KOPT-K1 (cell line): Measurements from ENCODE around the gene ITPRIP.

ENCODE experiments used
- H3K27ac ChIP-seq: fragments of 200-600 bp; sonication (generic); 2 replicates; pipeline ENCODE4 v1.5.1; 2016; ENCODE audit warnings: antibody characterized with exemption, mild to moderate bottlenecking, low read depth, low read length; ENCODE audit not compliant: poor library complexity, severe bottlenecking
- H3K36me3 ChIP-seq: fragments of 200-600 bp; sonication (generic); 2 replicates; pipeline ENCODE4 v1.5.1; 2017; ENCODE audit warnings: antibody characterized with exemption, mild to moderate bottlenecking, low read length, moderate library complexity; ENCODE audit not compliant: insufficient read depth
- H3K9me3 ChIP-seq: fragments of 200-600 bp; sonication (generic); 2 replicates; pipeline ENCODE4 v1.5.1; 2017; ENCODE audit warnings: antibody characterized with exemption, low read length, mild to moderate bottlenecking; ENCODE audit not compliant: insufficient read depth, poor library complexity, severe bottlenecking

Gene ITPRIP

GRCh38 chr10:104297697-104298660 is 40.3 kb downstream of the ITPRIP start:
- H3K9me3 ChIP-seq = peaks cover 2% of the 10 kb centered on the region
- H3K36me3 ChIP-seq = no peaks in the 10 kb centered on the region
- H3K27ac ChIP-seq = no peak overlapping the region

DNA sequence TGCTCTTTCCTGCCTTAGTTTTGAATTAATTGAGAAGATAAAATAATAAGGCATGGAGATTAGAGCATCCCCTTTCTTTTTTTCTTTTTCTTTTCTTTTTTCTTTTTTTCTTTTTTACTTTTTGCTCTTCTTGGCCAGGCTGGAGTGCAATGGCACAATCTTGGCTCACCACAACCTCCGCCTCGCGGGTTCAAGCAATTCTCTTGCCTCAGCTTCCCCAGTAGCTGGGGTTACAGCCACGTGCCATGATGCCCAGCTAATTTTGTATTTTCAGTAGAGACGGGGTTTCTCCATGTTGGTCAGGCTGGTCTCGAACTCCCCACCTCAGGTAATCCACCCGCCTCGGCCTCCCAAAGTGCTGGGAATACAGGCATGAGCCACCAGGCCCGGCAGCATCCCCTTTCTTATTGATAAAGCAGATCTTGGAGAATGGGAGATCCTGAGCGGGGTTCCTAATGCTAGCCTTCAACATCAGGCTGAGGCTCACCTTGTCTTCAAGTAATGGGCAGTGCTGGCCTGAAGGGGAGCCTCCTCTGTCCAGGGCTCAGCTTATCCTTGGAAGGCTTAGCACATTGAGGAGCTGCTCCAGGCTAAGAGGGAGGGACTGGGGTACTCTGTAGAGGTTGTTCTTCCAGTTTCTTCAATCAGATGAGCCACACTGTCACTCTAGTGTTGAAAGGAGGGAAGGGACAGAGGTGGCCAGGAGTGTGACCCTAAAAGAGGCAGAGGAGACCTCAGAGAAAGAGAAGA is 41.4 kb downstream of the ITPRIP start:
- Histone ChIP-seq H3K36me3 (no peaks in the 10 kb centered on the region), H3K27ac (no peak overlapping the region), H3K9me3 (no peaks in the 10 kb centered on the region)

- Histone ChIP-seq H3K27ac (no peak overlapping the region), H3K9me3 (no peaks in the 10 kb centered on the region), H3K36me3 (no peaks in the 10 kb centered on the region)
Measured at GRCh38 chr10:104293781-104294321, 44.4 kb downstream of the ITPRIP start.

GRCh38 chr10:104293011-104293410 is 45.3 kb downstream of the ITPRIP start:
- H3K27ac ChIP-seq = no peak overlapping the region

DNA sequence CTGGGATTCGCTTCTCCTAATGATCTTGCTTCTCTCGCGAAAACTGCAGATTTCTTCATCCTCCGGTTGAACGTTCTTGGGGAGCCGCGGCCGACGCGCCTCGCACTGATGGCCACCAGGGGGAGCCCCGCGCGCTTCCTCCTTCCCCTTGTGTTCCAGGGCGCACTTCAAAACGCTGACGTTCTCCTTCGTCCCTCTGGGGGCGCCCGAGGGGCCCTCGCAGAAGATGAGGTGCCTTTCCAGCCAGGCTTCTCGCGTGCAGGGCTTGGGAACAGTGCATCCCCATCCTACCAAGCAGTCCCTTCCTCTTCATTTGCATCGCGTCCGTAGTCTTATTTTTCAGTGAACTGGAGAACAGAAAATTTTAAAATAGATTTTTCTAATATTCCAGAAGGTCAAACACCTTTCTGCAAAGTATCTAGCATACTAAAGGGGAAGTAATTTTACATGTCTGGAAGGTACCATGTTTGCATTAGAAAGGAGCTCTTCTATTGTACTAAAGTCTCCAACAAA is 46.8 kb downstream of the ITPRIP start:
- Histone ChIP-seq H3K9me3 (no peaks in the 10 kb centered on the region), H3K36me3 (no peaks in the 10 kb centered on the region), H3K27ac (no peak overlapping the region)

More at GRCh38 chr10:104293011-104293410, 45.3 kb downstream of the ITPRIP start:
- Histone ChIP-seq H3K9me3 (no peaks in the 10 kb centered on the region), H3K36me3 (no peaks in the 10 kb centered on the region)

- Histone ChIP-seq H3K27ac (no peak overlapping the region), H3K9me3 (no peaks in the 10 kb centered on the region), H3K36me3 (no peaks in the 10 kb centered on the region)
Measured at GRCh38 chr10:104288355-104288754, 49.9 kb downstream of the ITPRIP start.

DNA sequence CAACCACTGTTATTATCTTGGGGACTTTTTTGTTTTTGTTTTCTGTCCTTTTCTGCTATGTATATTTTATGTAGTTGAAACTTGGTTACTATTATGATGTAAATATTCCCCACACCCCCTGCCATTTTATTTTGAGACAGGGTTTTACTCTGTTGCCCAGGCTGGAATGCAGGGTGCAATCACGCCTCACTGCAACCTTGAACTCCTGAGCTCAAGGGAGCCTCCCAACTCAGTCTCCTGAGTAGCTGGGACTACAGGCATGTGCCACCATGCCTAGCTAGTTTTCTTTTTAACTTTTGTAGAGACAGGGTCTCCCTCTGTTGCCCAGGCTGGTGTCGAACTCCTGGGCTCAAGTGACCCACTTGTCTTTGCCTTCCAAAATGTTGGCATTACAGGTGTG is 51.3 kb downstream of the ITPRIP start:
- no peak overlapping the region for H3K27ac ChIP-seq
- no peaks in the 10 kb centered on the region for H3K9me3 ChIP-seq

DNA sequence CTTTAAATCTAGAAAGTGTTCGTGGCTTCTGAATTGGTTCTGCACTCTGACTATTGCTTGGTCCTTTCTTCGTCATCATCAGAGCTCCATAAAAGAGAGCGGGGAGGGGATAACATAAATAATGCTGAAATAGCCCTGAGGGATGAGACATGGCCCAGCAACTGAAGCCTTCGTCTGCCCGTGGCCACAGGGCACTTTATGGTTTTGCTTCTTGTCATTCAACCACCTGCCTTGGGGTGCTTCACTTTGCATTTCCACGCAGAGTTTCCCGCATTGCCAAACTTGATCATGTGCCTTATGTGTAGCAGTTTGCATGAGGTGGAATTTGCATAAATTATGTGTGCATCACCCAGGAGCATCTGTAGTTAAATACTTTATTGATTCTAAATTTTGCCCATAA is 53.4 kb downstream of the ITPRIP start:
- Histone ChIP-seq H3K27ac (no peak overlapping the region), H3K9me3 (no peaks in the 10 kb centered on the region), H3K36me3 (no peaks in the 10 kb centered on the region)

More for the DNA sequence above, 51.3 kb downstream of the ITPRIP start:
- no peaks in the 10 kb centered on the region for H3K36me3 ChIP-seq

GRCh38 chr10:104281694-104282093 is 56.6 kb downstream of the ITPRIP start:
- no peaks in the 10 kb centered on the region for H3K9me3 ChIP-seq
- H3K36me3 ChIP-seq = no peaks in the 10 kb centered on the region

DNA sequence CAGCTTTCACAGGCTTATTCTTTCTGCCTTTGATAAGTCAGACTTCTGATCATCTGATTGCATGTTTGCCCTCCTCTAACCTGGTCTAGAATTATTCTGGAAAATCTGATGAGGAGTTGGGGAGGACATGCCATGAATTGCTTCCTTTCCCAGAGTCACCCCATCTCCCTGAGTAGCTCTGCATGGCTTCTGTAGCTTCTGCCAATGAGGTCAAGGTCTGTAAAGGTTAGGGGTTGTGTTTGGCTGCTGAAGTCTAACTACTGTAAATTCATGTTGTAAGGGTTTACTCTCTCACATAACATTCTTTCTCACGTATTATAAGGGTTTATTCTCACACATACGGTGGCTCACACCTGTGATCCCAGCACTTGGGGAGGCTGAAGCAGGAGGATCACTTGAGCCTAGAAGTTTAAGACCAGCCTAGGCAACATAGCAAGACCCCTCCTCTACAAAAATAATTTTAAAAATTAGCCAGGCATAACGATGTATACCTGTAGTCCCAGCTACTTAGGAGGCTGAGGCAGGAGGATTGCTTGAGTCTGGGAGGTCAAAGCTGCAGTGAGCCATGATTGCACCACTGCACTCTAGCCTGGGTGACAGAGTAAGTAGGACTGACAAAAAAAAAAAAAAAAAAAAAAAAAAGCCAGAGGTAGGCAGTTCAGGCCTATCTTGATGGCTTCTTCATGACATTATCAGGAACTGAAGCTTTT is 58.6 kb downstream of the ITPRIP start:
- H3K27ac ChIP-seq = no peak overlapping the region
- no peaks in the 10 kb centered on the region for H3K36me3 ChIP-seq
- H3K9me3 ChIP-seq = no peaks in the 10 kb centered on the region

More at GRCh38 chr10:104281694-104282093, 56.6 kb downstream of the ITPRIP start:
- no peak overlapping the region for H3K27ac ChIP-seq

DNA sequence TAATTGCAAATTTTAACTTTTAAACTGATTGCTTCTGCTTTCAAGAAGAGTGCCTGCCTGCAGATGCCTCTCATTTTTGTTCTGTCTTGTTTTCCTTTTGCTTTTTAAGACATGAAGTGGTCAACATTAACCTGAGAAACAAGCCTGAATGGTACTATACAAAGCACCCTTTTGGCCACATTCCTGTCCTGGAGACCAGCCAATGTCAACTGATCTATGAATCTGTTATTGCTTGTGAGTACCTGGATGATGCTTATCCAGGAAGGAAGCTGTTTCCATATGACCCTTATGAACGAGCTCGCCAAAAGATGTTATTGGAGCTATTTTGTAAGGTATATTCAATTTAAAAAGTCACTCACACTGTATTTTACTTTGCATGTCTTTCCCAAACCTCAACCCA is 60.5 kb downstream of the ITPRIP start:
- no peaks in the 10 kb centered on the region for H3K9me3 ChIP-seq
- H3K27ac ChIP-seq = no peak overlapping the region

GRCh38 chr10:104276192-104276591 is 62.1 kb downstream of the ITPRIP start:
- Histone ChIP-seq H3K9me3 (no peaks in the 10 kb centered on the region), H3K27ac (no peak overlapping the region), H3K36me3 (no peaks in the 10 kb centered on the region)

More for the DNA sequence above, 60.5 kb downstream of the ITPRIP start:
- no peaks in the 10 kb centered on the region for H3K36me3 ChIP-seq

DNA sequence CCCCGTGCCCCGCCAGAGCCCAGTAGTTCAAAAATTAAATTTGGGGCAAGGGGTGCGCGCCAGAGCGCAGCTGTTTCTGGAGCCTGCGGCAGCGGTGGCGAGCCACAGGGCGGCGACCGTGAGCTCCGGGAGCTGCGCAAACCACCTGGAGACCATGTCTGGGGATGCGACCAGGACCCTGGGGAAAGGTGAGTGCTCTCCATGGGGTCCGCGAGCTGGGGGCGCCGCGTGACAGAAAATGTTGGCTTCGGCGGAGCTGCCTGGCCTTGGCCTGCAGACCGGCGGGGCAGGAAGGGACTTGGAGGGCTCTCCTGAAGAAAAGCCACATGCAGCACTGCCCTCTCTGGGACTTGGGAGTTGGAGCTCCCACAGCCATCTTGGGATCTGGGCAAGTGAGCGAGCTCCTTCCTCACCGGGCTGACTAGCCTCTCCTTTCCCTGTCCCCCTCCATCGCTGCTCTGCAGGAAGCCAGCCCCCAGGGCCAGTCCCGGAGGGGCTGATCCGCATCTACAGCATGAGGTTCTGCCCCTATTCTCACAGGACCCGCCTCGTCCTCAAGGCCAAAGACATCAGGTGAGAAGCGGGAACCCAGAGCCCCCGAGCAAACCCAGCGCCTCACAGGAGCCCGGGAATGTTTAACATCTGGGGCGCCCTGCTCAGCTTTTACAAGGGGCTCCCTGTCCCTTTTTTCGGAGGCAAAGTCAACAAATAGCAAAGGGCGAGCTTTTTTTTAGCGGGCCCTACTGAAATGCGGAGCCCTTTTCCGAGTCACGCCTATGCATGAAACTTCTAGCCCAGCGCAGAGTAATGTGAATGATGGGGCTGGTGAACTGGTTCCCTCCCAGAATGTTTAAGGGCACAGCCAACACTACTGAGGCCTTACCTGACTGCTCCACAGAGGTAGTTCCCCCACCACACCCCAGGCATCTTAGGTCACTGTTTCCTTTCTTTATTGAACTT is 63.2 kb downstream of the ITPRIP start:
- Histone ChIP-seq H3K9me3 (no peaks in the 10 kb centered on the region), H3K36me3 (no peaks in the 10 kb centered on the region), H3K27ac (no peak overlapping the region)
